Lower lobe of right lung (tissue), 2 donors: ENCODE results near the gene LYRM9. TPM values are rescaled to one million over a fixed set of nuclear protein-coding genes. Genes with fewer than 3 reads are reported as not detected.
A peak's percentile ranks its signal among the peaks of the same experiment; 100 is the strongest.

ENCODE experiments used
- ATAC-seq, 2 donors: fragments of 200-7000 bp; cut with Tn5 transposase; one replicate each; pipeline ENCODE4 v1.9.1; 2020 to 2022; ENCODE audit warnings: mild to moderate bottlenecking in 2 of 2, moderate library complexity in 2 of 2
- DNase-seq: peaks from one replicate; pipeline ENCODE4 v3.0.0-alpha.2; 2020
- H3K27ac ChIP-seq: fragments of 200-600 bp; one replicate; pipeline ENCODE4 v1.8.0; 2022
- H3K27me3 ChIP-seq: fragments of 200-600 bp; one replicate; pipeline ENCODE4 v1.8.0; 2022; ENCODE audit warnings: low read depth
- H3K36me3 ChIP-seq: fragments of 200-600 bp; one replicate; pipeline ENCODE4 v1.8.0; 2022; ENCODE audit warnings: mild to moderate bottlenecking
- H3K4me1 ChIP-seq: fragments of 200-600 bp; one replicate; pipeline ENCODE4 v1.8.0; 2022
- H3K4me3 ChIP-seq: fragments of 200-600 bp; one replicate; pipeline ENCODE4 v1.8.0; 2022; ENCODE audit warnings: mild to moderate bottlenecking
- H3K9me3 ChIP-seq: fragments of 200-600 bp; one replicate; pipeline ENCODE4 v1.8.0; 2022
- intact Hi-C: fragments of 100-400 bp; cut with DNase I; formaldehyde crosslinking; loops from one replicate; pipeline ENCODE4 v1.11.0; 2022
- total RNA-seq: library from RNA; stranded (reverse); fragmentation: NEBNext Ultra II Directional; extraction: Animal tissue kit (Norgen Biotek cat#: 25700); gene quantifications from one replicate; pipeline ENCODE4 v1.2.1, GENCODE V29; 2021
- TF ChIP-seq, protein P1 (sequence below): fragments of 200-600 bp; IDR thresholded peaks from one replicate; pipeline ENCODE4 v1.8.0; 2022; ENCODE audit warnings: antibody characterized with exemption, mild to moderate bottlenecking
- donor health status: DM: no; HTN: yes; CAD: no; lungs with severe emphysema.

The LYRM9 gene
- total RNA-seq, 1 donor from 2014 or later = 8.2 TPM

DNA sequence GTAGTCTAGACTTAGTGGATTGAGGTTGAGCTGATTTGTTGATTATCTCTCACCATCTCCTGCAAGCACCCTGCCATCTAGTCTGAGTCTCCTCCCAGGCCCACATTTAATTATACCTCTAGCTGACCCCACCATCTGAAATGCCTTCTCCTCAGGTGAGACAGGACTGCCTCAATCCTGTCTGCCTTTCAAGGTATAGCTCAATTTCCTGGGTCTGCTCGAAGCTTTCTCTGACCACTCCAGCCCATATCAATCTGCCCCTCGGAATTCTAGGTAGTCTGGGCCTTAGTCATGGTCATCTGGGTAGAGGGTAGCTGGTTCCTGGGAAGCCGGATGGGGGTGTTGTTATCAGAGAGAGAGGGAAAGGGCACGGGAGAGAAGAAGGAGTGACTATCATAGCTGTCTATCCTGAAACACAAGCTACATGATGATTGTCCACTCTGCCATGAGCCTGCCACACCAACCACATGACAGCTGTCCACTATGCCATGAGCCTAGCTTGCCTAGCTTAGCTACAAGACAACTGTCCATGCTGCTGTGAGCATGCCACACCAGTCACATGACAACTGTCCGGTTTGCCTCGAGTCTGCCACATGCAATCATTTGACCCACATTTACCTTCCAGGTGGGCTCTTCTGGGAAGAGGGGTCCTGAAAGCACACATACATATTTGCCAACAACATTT, 34.4 kb downstream of the LYRM9 start:
- Histone ChIP-seq H3K4me3 (no peak overlapping the region), H3K27ac (no peak overlapping the region), H3K4me1 (no peaks in the 10 kb centered on the region), H3K27me3 (no peaks in the 10 kb centered on the region), H3K36me3 (no peaks in the 10 kb centered on the region), H3K9me3 (no peaks in the 10 kb centered on the region)
- intact Hi-C loops = no loop called here
- no peak for DNase-seq
- no peak for ATAC-seq
- TF ChIP-seq, protein P1, sequence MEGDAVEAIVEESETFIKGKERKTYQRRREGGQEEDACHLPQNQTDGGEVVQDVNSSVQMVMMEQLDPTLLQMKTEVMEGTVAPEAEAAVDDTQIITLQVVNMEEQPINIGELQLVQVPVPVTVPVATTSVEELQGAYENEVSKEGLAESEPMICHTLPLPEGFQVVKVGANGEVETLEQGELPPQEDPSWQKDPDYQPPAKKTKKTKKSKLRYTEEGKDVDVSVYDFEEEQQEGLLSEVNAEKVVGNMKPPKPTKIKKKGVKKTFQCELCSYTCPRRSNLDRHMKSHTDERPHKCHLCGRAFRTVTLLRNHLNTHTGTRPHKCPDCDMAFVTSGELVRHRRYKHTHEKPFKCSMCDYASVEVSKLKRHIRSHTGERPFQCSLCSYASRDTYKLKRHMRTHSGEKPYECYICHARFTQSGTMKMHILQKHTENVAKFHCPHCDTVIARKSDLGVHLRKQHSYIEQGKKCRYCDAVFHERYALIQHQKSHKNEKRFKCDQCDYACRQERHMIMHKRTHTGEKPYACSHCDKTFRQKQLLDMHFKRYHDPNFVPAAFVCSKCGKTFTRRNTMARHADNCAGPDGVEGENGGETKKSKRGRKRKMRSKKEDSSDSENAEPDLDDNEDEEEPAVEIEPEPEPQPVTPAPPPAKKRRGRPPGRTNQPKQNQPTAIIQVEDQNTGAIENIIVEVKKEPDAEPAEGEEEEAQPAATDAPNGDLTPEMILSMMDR = no peak

- intact Hi-C loops = no loop called here
- H3K9me3 ChIP-seq = no peaks in the 10 kb centered on the region
- H3K4me1 ChIP-seq = no peaks in the 10 kb centered on the region
- DNase-seq (no peak), ATAC-seq (peak; percentile 43 to 55)
- H3K27ac ChIP-seq = no peak overlapping the region
- H3K4me3 ChIP-seq = no peak overlapping the region
- TF ChIP-seq, protein P1 = no peak
- H3K27me3 ChIP-seq = no peaks in the 10 kb centered on the region
- H3K36me3 ChIP-seq = no peaks in the 10 kb centered on the region
Measured at GRCh38 chr17:27856676-27857432, 36.3 kb downstream of the LYRM9 start.

- intact Hi-C loops = no loop called here
Measured at GRCh38 chr17:27855454-27855853, 37.7 kb downstream of the LYRM9 start.

DNA sequence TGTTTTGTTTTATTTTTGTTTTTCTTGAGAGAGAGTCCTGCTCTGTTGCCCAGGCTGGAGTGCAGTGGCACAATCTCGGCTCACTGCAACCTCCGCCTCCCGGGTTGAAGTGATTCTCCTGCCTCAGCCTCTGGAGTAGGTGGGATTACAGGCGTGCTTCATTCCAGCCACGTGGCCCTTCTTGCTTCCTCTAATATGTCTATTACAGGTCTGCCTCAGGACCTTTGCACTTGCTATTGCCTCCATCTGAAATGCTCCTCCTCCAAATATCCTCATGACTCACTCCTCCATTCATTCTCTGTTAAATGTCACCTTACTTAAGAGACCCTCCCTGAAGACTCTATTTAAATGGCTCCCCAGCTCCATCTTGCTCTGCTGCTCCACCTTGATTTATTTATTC, 39.0 kb downstream of the LYRM9 start:
- ATAC-seq (no peak), DNase-seq (no peak)

More at GRCh38 chr17:27855454-27855853, 37.7 kb downstream of the LYRM9 start:
- Histone ChIP-seq H3K4me1 (no peaks in the 10 kb centered on the region), H3K27ac (no peak overlapping the region), H3K27me3 (no peaks in the 10 kb centered on the region), H3K9me3 (no peaks in the 10 kb centered on the region), H3K4me3 (no peak overlapping the region), H3K36me3 (no peaks in the 10 kb centered on the region)
- DNase-seq (no peak), ATAC-seq (no peak)
- TF ChIP-seq, protein P1 = no peak

DNA sequence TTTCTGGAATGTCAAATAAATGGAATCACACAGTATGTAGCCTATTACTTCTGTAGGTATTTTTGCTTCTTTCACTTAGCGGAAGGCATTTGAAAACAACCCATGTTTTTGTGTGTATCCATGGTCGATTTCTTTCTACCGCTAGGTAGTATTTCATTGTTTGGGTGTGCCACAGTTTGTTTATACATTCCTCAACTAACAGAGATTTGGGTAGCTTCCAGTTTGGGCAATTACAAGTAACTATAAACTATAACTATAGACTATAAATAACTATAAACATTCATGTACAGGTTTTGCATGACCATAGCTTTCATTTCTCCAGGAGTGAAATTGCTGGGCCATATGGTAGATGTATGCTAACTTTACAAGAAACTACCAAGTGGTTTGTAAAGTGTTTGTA, 40.1 kb downstream of the LYRM9 start:
- H3K27me3 ChIP-seq = no peaks in the 10 kb centered on the region
- no peak overlapping the region for H3K4me3 ChIP-seq
- TF ChIP-seq, protein P1 = no peak
- no peak overlapping the region for H3K27ac ChIP-seq
- intact Hi-C loops = no loop called here
- DNase-seq = no peak
- H3K9me3 ChIP-seq = no peaks in the 10 kb centered on the region
- H3K4me1 ChIP-seq = no peaks in the 10 kb centered on the region
- no peaks in the 10 kb centered on the region for H3K36me3 ChIP-seq
- no peak for ATAC-seq

More for the DNA sequence above, 39.0 kb downstream of the LYRM9 start:
- Histone ChIP-seq H3K27me3 (no peaks in the 10 kb centered on the region), H3K27ac (no peak overlapping the region), H3K9me3 (no peaks in the 10 kb centered on the region), H3K4me3 (no peak overlapping the region), H3K4me1 (no peaks in the 10 kb centered on the region), H3K36me3 (no peaks in the 10 kb centered on the region)
- TF ChIP-seq, protein P1 = no peak
- intact Hi-C loops = no loop called here
